Measurements from ENCODE around the gene DTX2.
"Not testable (repeated sequence)": the region's sequence is repeated elsewhere in the genome, so short reads cannot be mapped to it uniquely, and the experiment has no call there.

DNA sequence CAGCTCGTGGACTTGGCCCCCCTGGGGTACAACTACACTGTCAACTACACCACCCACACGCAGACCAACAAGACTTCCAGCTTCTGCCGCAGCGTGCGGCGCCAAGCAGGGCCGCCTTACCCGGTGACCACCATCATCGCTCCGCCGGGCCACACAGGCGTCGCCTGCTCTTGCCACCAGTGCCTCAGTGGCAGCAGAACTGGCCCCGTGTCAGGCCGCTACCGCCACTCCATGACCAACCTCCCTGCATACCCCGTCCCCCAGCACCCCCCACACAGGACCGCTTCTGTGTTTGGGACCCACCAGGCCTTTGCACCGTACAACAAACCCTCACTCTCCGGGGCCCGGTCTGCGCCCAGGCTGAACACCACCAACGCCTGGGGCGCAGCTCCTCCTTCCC, 21.2 kb downstream of the DTX2 start:
- TF ChIP-seq POLR2A, POLR2AphosphoS5 (IDR thresholded peaks at IDR 0.05): not testable (repeated sequence)

All from sigmoid colon (tissue), 4 donors.